HG03432 (cell line): Measurements from ENCODE around the gene TPGS1.
"Not testable (repeated sequence)": the region's sequence is repeated elsewhere in the genome, so short reads cannot be mapped to it uniquely, and the experiment has no call there.

ENCODE experiments used
- ATAC-seq: cut with Tn5 transposase; IDR thresholded peaks from one replicate; pipeline ENCODE4 v1.9.1; 2021; ENCODE audit warnings: mild to moderate bottlenecking, moderate library complexity; ENCODE audit not compliant: unreplicated experiment

Gene TPGS1

GRCh38 chr19:475360-475759 is 31.9 kb upstream of the TPGS1 start:
- no peak for ATAC-seq

- no peak for ATAC-seq
Measured at GRCh38 chr19:478236-478903, 28.9 kb upstream of the TPGS1 start.

GRCh38 chr19:478976-479375 is 28.3 kb upstream of the TPGS1 start:
- no peak for ATAC-seq

GRCh38 chr19:480016-480855 is 27.1 kb upstream of the TPGS1 start:
- ATAC-seq: no peak

DNA sequence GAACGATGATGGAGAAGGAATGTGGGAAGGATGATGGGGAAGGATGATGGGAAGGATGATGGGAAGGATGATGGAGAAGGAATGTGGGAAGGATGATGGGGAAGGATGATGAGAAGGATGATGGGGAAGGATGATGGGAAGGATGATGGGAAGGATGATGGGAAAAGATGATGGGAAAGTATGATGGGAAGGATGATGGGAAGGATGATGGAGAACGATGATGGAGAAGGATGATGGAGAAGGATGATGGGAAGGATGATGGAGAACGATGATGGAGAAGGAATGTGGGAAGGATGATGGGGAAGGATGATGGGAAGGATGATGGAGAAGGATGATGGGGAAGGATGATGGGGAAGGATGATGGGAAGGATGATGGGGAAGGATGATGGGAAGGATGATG is 26.2 kb upstream of the TPGS1 start:
- not testable (repeated sequence) for ATAC-seq

DNA sequence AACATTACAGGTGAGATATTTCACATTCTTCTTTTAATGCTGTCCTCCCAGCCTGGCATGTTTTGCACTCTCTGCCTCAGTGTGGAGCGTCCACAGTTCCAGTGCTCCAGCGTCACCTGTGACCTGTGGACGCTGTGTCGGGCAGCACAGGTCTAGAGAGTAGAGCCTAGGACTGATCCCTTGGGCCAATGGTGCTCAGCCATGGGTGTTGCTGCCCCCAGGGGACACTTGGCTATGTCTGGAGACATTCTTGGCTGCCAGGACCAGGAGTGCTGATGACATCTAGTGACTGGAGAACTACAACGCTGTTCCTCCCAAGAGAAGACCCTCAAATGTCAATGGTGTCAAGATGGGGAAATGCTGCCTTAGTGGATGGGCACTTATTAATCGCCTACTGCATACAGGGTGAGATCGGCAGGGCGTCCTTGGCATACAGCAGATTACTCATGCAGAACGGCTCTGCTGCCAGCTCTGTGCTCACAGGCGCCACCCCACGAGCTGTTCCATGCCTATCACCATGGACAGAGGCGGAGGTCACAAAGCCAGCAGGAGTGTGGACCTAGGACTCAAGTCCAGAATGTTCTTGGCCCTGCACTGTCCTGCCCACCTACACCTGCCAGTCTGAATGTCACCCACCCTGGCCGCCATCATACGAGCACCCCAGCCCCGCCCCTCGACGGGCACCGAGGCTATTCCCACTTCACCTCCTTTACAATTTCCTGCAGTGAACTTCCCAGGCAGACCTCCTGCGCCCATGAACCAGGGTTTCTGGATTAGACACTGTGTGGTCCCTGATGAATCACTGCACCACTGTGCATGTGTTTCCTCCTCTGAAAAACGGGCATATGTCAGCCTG is 24.9 kb upstream of the TPGS1 start:
- ATAC-seq: no peak

- ATAC-seq: no peak
Measured at GRCh38 chr19:483332-484072, 23.8 kb upstream of the TPGS1 start.

DNA sequence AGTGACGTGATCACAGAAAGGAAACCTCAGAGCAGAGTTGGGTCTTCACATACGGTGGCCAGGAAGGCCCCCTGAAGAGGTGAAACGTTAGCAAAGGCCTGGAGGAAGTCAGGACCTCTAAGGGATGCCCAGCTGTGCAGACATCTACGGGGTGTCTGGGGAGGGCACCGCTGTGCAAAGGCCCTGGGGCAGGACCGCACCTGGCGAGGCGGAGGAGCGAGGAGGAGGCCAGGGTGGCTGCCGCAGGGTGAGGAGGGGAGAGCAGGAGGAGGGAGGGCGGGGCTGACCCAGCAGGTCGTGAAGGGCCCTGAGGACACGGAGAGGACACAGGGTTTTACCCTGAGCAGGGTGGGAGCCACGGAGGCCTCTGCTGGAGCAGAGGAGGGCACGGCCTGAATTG is 22.8 kb upstream of the TPGS1 start:
- no peak for ATAC-seq

- no peak for ATAC-seq
Measured at GRCh38 chr19:485077-485476, 22.2 kb upstream of the TPGS1 start.

- no peak for ATAC-seq
Measured at GRCh38 chr19:485583-486236, 21.6 kb upstream of the TPGS1 start.

DNA sequence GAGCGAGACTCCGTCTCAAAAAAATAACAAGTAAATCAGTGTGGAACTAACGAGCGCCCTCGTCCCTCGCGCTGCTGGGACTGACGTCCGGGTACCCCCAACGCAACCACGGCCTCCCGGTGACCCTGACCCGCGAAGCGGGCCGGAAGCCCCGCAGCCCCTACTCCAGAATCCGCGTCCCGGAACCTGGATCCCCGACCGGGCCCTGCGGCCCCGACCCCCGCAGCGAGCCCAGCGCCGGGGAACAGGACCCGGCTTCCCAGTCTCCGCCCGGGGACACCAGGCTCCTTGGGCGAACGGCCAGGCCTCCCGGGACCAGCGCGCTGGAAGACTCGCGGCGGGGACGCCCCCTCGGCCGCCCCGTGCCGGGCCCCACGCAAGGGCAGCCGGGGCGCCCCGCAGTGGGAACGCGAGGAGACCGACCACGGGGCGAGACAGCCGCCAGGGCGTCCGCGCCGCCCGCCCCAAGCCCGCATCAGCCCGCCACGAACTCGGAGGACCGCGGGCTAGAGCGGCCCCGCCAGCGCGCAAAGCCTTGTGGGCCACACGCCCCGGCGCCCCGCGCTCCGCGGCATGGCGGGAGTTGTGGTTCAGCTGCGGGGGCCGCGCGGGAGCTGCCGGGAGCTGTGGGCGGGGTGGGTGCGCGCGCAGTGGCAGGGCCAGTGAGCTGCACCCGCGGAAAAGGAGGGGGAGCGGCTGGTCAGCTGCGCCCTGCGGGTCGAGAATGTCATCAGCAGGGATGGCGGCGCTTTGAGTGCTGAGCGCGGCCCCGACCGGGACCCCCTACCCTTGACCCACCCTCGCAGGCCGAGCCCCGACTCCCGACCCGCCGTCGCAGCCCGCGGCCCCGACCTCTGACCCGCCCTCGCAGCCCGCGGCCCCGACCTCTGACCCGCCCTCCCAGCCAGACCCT is 18.5 kb upstream of the TPGS1 start:
- ATAC-seq: peak; percentile 85

DNA sequence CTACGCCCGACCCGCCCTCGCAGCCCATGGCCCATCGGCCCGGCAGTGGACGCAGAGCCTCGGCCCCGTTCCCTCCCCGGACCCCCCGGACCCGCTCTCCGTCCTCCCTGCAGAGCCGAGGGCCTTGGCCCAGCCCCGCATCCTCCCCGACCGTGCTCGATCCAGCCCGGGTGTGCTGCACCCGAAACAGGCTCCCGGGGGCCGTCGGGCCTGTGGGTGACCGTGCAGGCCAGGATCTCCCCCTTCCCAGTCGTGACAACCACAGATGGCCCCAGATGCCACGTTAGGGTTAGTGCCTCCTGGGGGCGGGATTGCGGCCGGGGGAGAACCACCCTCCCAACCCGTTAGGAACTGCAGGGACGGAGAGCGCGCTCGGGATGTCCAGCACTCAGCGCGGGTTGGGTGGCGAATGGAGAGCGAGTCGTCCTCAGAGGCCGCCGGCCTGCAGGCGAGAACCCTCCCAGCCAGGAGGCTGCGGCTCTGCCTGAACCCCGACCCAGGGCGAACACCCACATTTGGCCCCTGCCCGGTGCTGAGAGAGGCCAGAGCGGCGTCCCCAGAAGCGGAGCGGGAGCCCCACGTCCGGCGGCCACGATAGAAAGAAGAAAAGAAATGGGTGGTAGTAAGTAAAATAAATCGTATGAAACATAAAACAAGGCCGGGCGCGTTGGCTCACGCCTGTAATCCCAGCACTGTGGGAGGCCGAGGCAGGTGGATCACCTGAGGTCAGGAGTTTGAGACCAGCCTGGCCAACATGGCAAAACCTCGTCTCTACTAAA is 17.7 kb upstream of the TPGS1 start:
- ATAC-seq: no peak

- no peak for ATAC-seq
Measured at GRCh38 chr19:491146-491741, 16.1 kb upstream of the TPGS1 start.

DNA sequence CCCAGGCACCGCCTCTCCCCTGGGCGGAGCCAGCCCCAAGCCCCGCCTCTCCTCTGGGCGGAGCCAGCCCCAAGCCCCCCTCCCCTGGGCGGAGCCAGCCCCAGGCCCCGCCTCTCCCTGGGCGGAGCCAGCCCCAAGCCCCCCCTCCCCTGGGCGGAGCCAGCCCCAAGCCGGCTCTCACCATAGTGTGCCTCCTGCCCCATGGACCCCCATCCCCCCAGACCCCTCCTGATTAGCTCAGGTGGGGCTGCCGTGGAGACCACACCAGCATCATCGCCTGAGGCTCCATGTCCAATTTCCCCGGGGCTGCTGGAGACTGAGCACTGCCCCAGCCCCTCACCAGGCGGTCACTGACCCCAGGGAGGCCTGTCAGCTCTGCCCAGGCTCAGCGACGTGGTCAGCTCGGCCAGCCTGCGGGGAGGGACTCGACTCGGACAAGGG is 15.2 kb upstream of the TPGS1 start:
- ATAC-seq: no peak

DNA sequence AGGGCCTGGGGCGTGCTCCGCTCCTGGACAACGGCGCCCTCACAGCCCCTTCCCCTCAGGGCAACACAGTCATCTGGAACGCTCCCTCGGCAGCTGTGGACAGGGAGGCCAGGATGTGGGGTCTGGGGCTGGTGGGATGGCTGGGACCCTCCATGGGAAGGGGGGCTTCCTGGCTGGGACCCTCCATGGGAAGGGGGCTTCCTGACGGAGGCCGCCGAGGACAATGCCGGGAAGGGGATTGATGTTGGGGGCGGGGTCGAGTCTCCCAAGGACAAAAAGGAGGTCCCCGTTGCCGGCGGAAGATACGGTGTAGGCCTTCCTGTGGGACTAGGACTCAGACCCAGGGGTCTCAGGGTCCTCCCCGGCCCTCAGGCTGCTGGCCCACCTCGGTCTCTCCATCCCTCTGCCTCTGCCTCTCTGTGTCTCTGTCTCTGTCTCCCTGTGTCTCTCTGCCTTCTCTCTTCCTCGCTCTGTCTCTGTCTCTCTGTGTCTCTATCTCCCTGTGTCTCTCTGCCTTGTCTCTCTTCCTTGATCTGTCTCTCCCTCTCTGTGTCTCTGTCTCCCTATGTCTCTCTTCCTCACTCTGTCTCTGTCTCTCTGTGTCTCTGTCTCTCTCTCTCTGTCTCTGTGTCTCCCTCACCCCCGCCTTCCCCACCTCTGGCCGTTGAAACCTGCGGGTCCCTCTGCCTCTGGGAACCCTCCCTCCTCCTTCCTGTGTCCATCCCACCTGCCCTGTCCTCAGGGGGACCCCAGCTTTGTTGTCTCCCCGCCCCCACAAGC is 13.7 kb upstream of the TPGS1 start:
- ATAC-seq: no peak

- no peak for ATAC-seq
Measured at GRCh38 chr19:494171-495080, 12.9 kb upstream of the TPGS1 start.
